H1 (cell line): ENCODE results near the gene EHD4. TPM values are rescaled to one million over a fixed set of nuclear protein-coding genes. Genes with fewer than 3 reads are reported as not detected.

Source experiments
- CTCF ChIA-PET: fragments of 300-600 bp; sonication (Branson Sonifier 250); formaldehyde crosslinking; loops from one replicate; lab custom pipeline; 2021; ENCODE audit not compliant: partially characterized antibody; lab: Charles Lee
- POLR2A ChIA-PET: fragments of 300-600 bp; sonication (Branson Sonifier 250); formaldehyde crosslinking; loops from one replicate; lab custom pipeline; 2021; ENCODE audit warnings: inconsistent platforms; ENCODE audit not compliant: partially characterized antibody; lab: Charles Lee
- DNase-seq, 2 experiments: peaks; one replicate each; pipeline versions ENCODE4 v3.0.0 to v3.0.0-alpha.2; 2010 to 2022; ENCODE audit warnings: low spot score in 2 of 2, low read depth in 1 of 2, mixed read lengths in 1 of 2
- FAIRE-seq: peaks from 2 replicates; lab custom pipeline; 2011; peaks lifted over from hg19 to GRCh38; lab: Jason Lieb, UNC
- H2AFZ ChIP-seq: 2 replicates; pipeline ENCODE4 v1.8.1; 2012; ENCODE audit warnings: low read length, inconsistent platforms
- H2AK5ac ChIP-seq: 2 replicates; pipeline ENCODE4 v1.6.1; 2013; ENCODE audit warnings: low read depth, low read length
- H2BK120ac ChIP-seq: replicated peaks from 2 replicates; pipeline ENCODE3; 2013; ENCODE audit warnings: low read depth, low read length, inconsistent platforms
- H2BK12ac ChIP-seq: 2 replicates; pipeline ENCODE4 v1.6.1; 2013; ENCODE audit warnings: low read depth, low read length
- H2BK15ac ChIP-seq: 2 replicates; pipeline ENCODE4 v1.6.1; 2013; ENCODE audit warnings: low read length
- H2BK20ac ChIP-seq: 2 replicates; pipeline ENCODE4 v1.6.1; 2013; ENCODE audit warnings: low read length
- H2BK5ac ChIP-seq: 2 replicates; pipeline ENCODE4 v1.6.1; 2013; ENCODE audit warnings: low read depth, low read length
- H3K14ac ChIP-seq: 2 replicates; pipeline ENCODE4 v1.6.1; 2013; ENCODE audit warnings: inconsistent platforms; ENCODE audit not compliant: insufficient read length
- H3K18ac ChIP-seq: 2 replicates; pipeline ENCODE4 v1.6.1; 2013; ENCODE audit warnings: low read length; ENCODE audit errors: extremely low read depth
- H3K23ac ChIP-seq: 2 replicates; pipeline ENCODE4 v1.6.1; 2013; ENCODE audit warnings: inconsistent platforms; ENCODE audit not compliant: insufficient read length
- H3K23me2 ChIP-seq: 2 replicates; pipeline ENCODE4 v1.6.1; 2013; ENCODE audit warnings: low read depth, low read length
- H3K27ac ChIP-seq: 2 replicates; pipeline ENCODE4 v1.6.1; 2011; ENCODE audit warnings: low read depth, low read length, inconsistent platforms
- H3K27me3 ChIP-seq, 4 experiments: replicated peaks in 1 of 4; 1 replicate in 1 of 4; 2 replicates in 3 of 4; pipeline versions ENCODE4 v1.6.1 to v1.8.1; 2011 to 2013; ENCODE audit warnings: low read length in 3 of 4, mild to moderate bottlenecking in 3 of 4, inconsistent platforms in 2 of 4, mixed read lengths in 2 of 4, moderate library complexity in 1 of 4; ENCODE audit not compliant: control insufficient read depth in 3 of 4, insufficient read depth in 3 of 4; ENCODE audit errors: extremely low read depth in 1 of 4
- H3K36me3 ChIP-seq, 4 experiments: 2 replicates each; pipeline versions ENCODE4 v1.6.1 to v1.8.1; 2011 to 2013; ENCODE audit warnings: mild to moderate bottlenecking in 4 of 4, low read length in 3 of 4, moderate library complexity in 2 of 4, control low read depth in 1 of 4, inconsistent platforms in 1 of 4; ENCODE audit not compliant: insufficient read depth in 4 of 4, control insufficient read depth in 2 of 4
- H3K4ac ChIP-seq: replicated peaks from 2 replicates; pipeline ENCODE3; 2013; ENCODE audit warnings: low read length, low read depth, mixed read lengths, inconsistent platforms; ENCODE audit not compliant: insufficient read length
- H3K4me1 ChIP-seq, 4 experiments: replicated peaks in 1 of 4; 1 replicate in 1 of 4; 2 replicates in 3 of 4; pipeline versions ENCODE4 v1.6.1 to v1.8.1; 2011 to 2013; ENCODE audit warnings: low read length in 3 of 4, inconsistent platforms in 2 of 4, mixed read lengths in 1 of 4; ENCODE audit not compliant: insufficient read depth in 4 of 4, control insufficient read depth in 3 of 4
- H3K4me2 ChIP-seq, 2 experiments: 2 replicates each; pipeline versions ENCODE4 v1.6.1 to v1.8.1; 2011 to 2013; ENCODE audit warnings: low read depth in 2 of 2, low read length in 2 of 2, control low read depth in 1 of 2, inconsistent platforms in 1 of 2, mild to moderate bottlenecking in 1 of 2; ENCODE audit not compliant: insufficient read depth in 1 of 2
- H3K4me3 ChIP-seq, 4 experiments: fragments of 200-600, 300-600 bp in 1 of 4; sonication (generic), shearing (Covaris generic), sonication (Bioruptor Twin) in 1 of 4; 2 replicates each; pipeline versions ENCODE4 v1.5.1 to v1.8.1; 2011 to 2016; ENCODE audit warnings: low read length in 4 of 4, low read depth in 3 of 4, control low read depth in 2 of 4, inconsistent platforms in 2 of 4, mild to moderate bottlenecking in 2 of 4, mixed read lengths in 1 of 4, moderate library complexity in 1 of 4; ENCODE audit not compliant: insufficient read depth in 2 of 4; ENCODE audit errors: extremely low read depth in 1 of 4
- H3K56ac ChIP-seq: replicated peaks from 2 replicates; pipeline ENCODE3; 2013; ENCODE audit warnings: low read depth, mild to moderate bottlenecking, mixed read lengths, low read length, inconsistent platforms; ENCODE audit not compliant: insufficient read length
- H3K79me1 ChIP-seq: 2 replicates; pipeline ENCODE4 v1.6.1; 2013; ENCODE audit warnings: low read depth, low read length, control low read depth
- H3K79me2 ChIP-seq, 2 experiments: 2 replicates each; pipeline versions ENCODE4 v1.6.1 to v1.8.1; 2012 to 2013; ENCODE audit warnings: low read length in 2 of 2, mild to moderate bottlenecking in 2 of 2, inconsistent platforms in 1 of 2; ENCODE audit not compliant: insufficient read depth in 2 of 2, control insufficient read depth in 1 of 2
- H3K9ac ChIP-seq, 4 experiments: replicated peaks in 1 of 4; 1 replicate in 1 of 4; 2 replicates in 3 of 4; pipeline versions ENCODE4 v1.6.1 to v1.8.1; 2011 to 2013; ENCODE audit warnings: low read depth in 3 of 4, low read length in 3 of 4, control low read depth in 2 of 4, mild to moderate bottlenecking in 2 of 4, moderate library complexity in 2 of 4, inconsistent platforms in 1 of 4; ENCODE audit errors: extremely low read depth in 1 of 4
- H3K9me3 ChIP-seq, 2 experiments: 2 replicates each; pipeline versions ENCODE4 v1.6.1 to v1.8.1; 2012 to 2013; ENCODE audit warnings: mild to moderate bottlenecking in 2 of 2, moderate library complexity in 2 of 2, control low read depth in 1 of 2, inconsistent platforms in 1 of 2, low read depth in 1 of 2, low read length in 1 of 2, mixed read lengths in 1 of 2; ENCODE audit not compliant: insufficient read depth in 2 of 2
- H4K20me1 ChIP-seq, 2 experiments: replicated peaks in 1 of 2; 2 replicates each; pipeline versions ENCODE3 to v1.8.1; 2011 to 2013; ENCODE audit warnings: inconsistent platforms in 2 of 2, low read length in 2 of 2, mild to moderate bottlenecking in 1 of 2; ENCODE audit not compliant: insufficient read depth in 2 of 2, control insufficient read depth in 1 of 2
- H4K5ac ChIP-seq: 2 replicates; pipeline ENCODE4 v1.6.1; 2013; ENCODE audit warnings: low read length, low read depth, mixed read lengths, inconsistent platforms; ENCODE audit not compliant: insufficient read length
- H4K8ac ChIP-seq: 2 replicates; pipeline ENCODE4 v1.8.0; 2013; ENCODE audit warnings: mild to moderate bottlenecking, moderate library complexity, low read length, inconsistent platforms; ENCODE audit not compliant: insufficient read depth; ENCODE audit errors: extremely low read depth
- H4K91ac ChIP-seq: replicated peaks from 2 replicates; pipeline ENCODE3; 2013; ENCODE audit warnings: low read length, mixed read lengths, inconsistent platforms; ENCODE audit not compliant: insufficient read length
- CBX8 ChIP-seq: fragments of 300-800, 300-1000 bp; sonication (generic); IDR thresholded peaks from 2 replicates; pipeline ENCODE4 v1.7.1; 2016; ENCODE audit warnings: low read depth, low read length, borderline replicate concordance
- GABPA ChIP-seq: IDR thresholded peaks from 2 replicates; pipeline ENCODE4 v1.6.1; 2011; ENCODE audit warnings: mild to moderate bottlenecking, low read length, moderate library complexity, borderline replicate concordance; ENCODE audit not compliant: insufficient read depth
- POLR2A ChIP-seq, 2 experiments: IDR thresholded peaks; 1 replicate in 1 of 2; 2 replicates in 1 of 2; pipeline ENCODE4 v1.6.1; 2011; ENCODE audit warnings: low read depth in 2 of 2, low read length in 2 of 2, mild to moderate bottlenecking in 2 of 2; ENCODE audit errors: control extremely low read depth in 1 of 2
- POU5F1 ChIP-seq: IDR thresholded peaks from 2 replicates; pipeline ENCODE4 v1.6.1; 2011; ENCODE audit warnings: low read depth, mild to moderate bottlenecking, low read length, moderate library complexity
- RAD21 ChIP-seq, 2 experiments: IDR thresholded peaks in 1 of 2; conservative IDR thresholded peaks in 1 of 2; 2 replicates each; pipeline ENCODE4 v1.6.1; 2011; ENCODE audit warnings: low read depth in 2 of 2, low read length in 2 of 2, improper control_type of control experiment in 1 of 2, inconsistent platforms in 1 of 2, mild to moderate bottlenecking in 1 of 2, moderate library complexity in 1 of 2
- RBBP5 ChIP-seq: IDR thresholded peaks from 2 replicates; pipeline ENCODE4 v1.7.1; 2012; ENCODE audit warnings: low read depth, mild to moderate bottlenecking, inconsistent platforms, low read length, moderate library complexity, borderline replicate concordance
- RFX5 ChIP-seq: IDR thresholded peaks from 2 replicates; pipeline ENCODE4 v1.6.1; 2011; ENCODE audit warnings: low read depth, low read length, improper control_type of control experiment, borderline replicate concordance
- SP1 ChIP-seq: IDR thresholded peaks from 2 replicates; pipeline ENCODE4 v1.6.1; 2011; ENCODE audit warnings: low read depth, low read length
- YY1 ChIP-seq: IDR thresholded peaks from 2 replicates; pipeline ENCODE4 v1.6.1; 2011; ENCODE audit warnings: low read depth, mild to moderate bottlenecking, low read length
- WGBS, 2 experiments: shearing (Covaris generic) in 1 of 2; methylation state at CpG; one replicate each; pipeline versions ENCODE4 v1.1.6 to v1.1.7; 2013 to 2015; ENCODE audit warnings: low lambda C conversion rate in 2 of 2, mixed read lengths in 2 of 2, inconsistent platforms in 1 of 2, low coverage in 1 of 2, missing lambda C conversion rate in 1 of 2; ENCODE audit not compliant: insufficient replicate concordance in 2 of 2, insufficient coverage in 1 of 2, insufficient read length in 1 of 2; ENCODE audit errors: extremely low coverage in 1 of 2, missing lambda C conversion rate in 1 of 2; 5-methylcytosine and 5-hydroxymethylcytosine counted together
- polyA plus RNA-seq, 7 experiments: library from polyadenylated mRNA; depleted of rRNA in 3 of 7; stranded (reverse) in 5 of 7; unstranded in 2 of 7; fragments of >200 nt in 5 of 7; fragments of 200-250 nt in 2 of 7; gene quantifications; 1 replicate in 5 of 7; 2 replicates in 1 of 7; 4 replicates in 1 of 7; pipeline versions ENCODE4 v1.2.1 to v1.2.3, GENCODE V29; 2011 to 2013; ENCODE audit warnings: missing spikeins in 2 of 7, mixed read lengths in 2 of 7
- total RNA-seq: library from RNA; stranded (reverse); fragmentation: NEBNext Ultra II Directional; extraction: Animal tissue kit (Norgen Biotek cat#: 25700); gene quantifications from 2 replicates; pipeline ENCODE4 v1.2.1, GENCODE V29; 2021
- TF ChIP-seq, protein P1 (sequence below): IDR thresholded peaks from 2 replicates; pipeline ENCODE4 v1.6.1; 2012; ENCODE audit warnings: low read length, inconsistent platforms

EHD4 gene
- total and polyA plus RNA-seq, 2 of the 8 experiments (the other 6 are each of a cell fraction or from before 2014, with no cell fraction given): 17.5 to 24.5 TPM

DNA sequence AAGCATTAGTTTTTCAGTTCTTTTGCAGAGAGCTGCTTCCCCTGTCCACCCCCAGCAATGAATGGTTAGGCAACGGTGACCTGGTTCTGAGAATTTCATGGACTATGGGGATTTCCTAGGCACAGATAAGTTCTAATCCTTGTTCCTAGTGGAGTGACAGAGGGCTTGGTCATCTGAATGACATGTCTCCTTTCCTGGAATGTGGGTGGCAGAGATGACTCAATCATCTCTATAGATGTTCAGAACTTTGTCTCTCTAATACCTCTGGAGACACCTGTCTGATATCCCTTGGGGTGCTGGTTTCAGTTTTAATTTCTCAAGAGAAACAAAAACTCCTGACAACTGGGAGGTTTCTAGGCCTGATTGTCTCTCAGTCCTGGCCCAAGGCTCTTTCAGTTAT is 38.1 kb upstream of the EHD4 start:
- no peaks in the 10 kb centered on the region for H4K20me1 ChIP-seq
- no peak overlapping the region for H3K4me3 ChIP-seq
- no peak overlapping the region for H2AK5ac ChIP-seq
- no peak overlapping the region for H2BK5ac ChIP-seq
- ChIA-PET CTCF (interaction anchor here (0.7 kb wide), 1 partner anchor 86 kb away, joined by 3 read pairs; no protein-coding TSS in a partner anchor), POLR2A (no interaction called here)
- FAIRE-seq: no peak
- no peak overlapping the region for H3K4me2 ChIP-seq
- H2AFZ ChIP-seq: no peak overlapping the region
- H4K8ac ChIP-seq: no peak overlapping the region
- no peak overlapping the region for H4K5ac ChIP-seq
- H3K23ac ChIP-seq: no peak overlapping the region
- no peaks in the 10 kb centered on the region; a peak in 2 of 7 replicates for H3K27me3 ChIP-seq
- no peak overlapping the region for H3K27ac ChIP-seq
- H2BK120ac ChIP-seq: no peak overlapping the region
- no peak overlapping the region for H3K9ac ChIP-seq
- H3K36me3 ChIP-seq: no peaks in the 10 kb centered on the region
- H3K23me2 ChIP-seq: no peaks in the 10 kb centered on the region
- H3K9me3 ChIP-seq: no peaks in the 10 kb centered on the region
- no peak overlapping the region for H2BK12ac ChIP-seq
- no peak overlapping the region for H3K14ac ChIP-seq
- H3K4me1 ChIP-seq: no peaks in the 10 kb centered on the region
- H4K91ac ChIP-seq: no peak overlapping the region
- no peak overlapping the region for H3K4ac ChIP-seq
- no peak overlapping the region for H3K56ac ChIP-seq
- no peak for DNase-seq
- H3K79me2 ChIP-seq: no peaks in the 10 kb centered on the region
- no peak overlapping the region for H2BK20ac ChIP-seq
- H3K18ac ChIP-seq: no peak overlapping the region
- WGBS, 2 experiments: 35% methylated on average over 1 of the region's 1 CpG; no CpG with 5 or more reads in 1 of the 2 experiments
- no peak for TF ChIP-seq CBX8
- no peak for TF ChIP-seq RFX5
- TF ChIP-seq RAD21 (IDR thresholded peaks at IDR 0.05 in 1 of 2, conservative IDR thresholded peaks at IDR 0.05 in 1 of 2; ENCODE audit: low read depth in 2 of 2, low read length in 2 of 2): no peak
- no peak for TF ChIP-seq POU5F1
- TF ChIP-seq, protein P1, sequence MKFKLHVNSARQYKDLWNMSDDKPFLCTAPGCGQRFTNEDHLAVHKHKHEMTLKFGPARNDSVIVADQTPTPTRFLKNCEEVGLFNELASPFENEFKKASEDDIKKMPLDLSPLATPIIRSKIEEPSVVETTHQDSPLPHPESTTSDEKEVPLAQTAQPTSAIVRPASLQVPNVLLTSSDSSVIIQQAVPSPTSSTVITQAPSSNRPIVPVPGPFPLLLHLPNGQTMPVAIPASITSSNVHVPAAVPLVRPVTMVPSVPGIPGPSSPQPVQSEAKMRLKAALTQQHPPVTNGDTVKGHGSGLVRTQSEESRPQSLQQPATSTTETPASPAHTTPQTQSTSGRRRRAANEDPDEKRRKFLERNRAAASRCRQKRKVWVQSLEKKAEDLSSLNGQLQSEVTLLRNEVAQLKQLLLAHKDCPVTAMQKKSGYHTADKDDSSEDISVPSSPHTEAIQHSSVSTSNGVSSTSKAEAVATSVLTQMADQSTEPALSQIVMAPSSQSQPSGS: no peak
- no peak for TF ChIP-seq YY1
- TF ChIP-seq POLR2A (IDR thresholded peaks at IDR 0.05; ENCODE audit: control extremely low read depth in 1 of 2, low read depth in 2 of 2, low read length in 2 of 2): no peak
- no peak for TF ChIP-seq RBBP5
- no peak for TF ChIP-seq SP1
- TF ChIP-seq GABPA: no peak
- no peaks in the 10 kb centered on the region for H3K79me1 ChIP-seq
- no peak overlapping the region for H2BK15ac ChIP-seq
